IPS-18c (cell line): ENCODE results near the gene CLEC2D.
"Not testable (repeated sequence)": the region's sequence is repeated elsewhere in the genome, so short reads cannot be mapped to it uniquely, and the experiment has no call there.

ENCODE experiments used
- H3K4me3 ChIP-seq: 2 replicates; pipeline ENCODE4 v1.7.0; 2013; ENCODE audit warnings: low read depth, mild to moderate bottlenecking, low read length, moderate library complexity; ENCODE audit not compliant: insufficient read depth
- H3K9me3 ChIP-seq: one replicate; pipeline ENCODE4 v1.6.1; 2013; ENCODE audit warnings: mild to moderate bottlenecking, low read length, moderate library complexity; ENCODE audit not compliant: control insufficient read depth, insufficient read depth

The CLEC2D gene

DNA sequence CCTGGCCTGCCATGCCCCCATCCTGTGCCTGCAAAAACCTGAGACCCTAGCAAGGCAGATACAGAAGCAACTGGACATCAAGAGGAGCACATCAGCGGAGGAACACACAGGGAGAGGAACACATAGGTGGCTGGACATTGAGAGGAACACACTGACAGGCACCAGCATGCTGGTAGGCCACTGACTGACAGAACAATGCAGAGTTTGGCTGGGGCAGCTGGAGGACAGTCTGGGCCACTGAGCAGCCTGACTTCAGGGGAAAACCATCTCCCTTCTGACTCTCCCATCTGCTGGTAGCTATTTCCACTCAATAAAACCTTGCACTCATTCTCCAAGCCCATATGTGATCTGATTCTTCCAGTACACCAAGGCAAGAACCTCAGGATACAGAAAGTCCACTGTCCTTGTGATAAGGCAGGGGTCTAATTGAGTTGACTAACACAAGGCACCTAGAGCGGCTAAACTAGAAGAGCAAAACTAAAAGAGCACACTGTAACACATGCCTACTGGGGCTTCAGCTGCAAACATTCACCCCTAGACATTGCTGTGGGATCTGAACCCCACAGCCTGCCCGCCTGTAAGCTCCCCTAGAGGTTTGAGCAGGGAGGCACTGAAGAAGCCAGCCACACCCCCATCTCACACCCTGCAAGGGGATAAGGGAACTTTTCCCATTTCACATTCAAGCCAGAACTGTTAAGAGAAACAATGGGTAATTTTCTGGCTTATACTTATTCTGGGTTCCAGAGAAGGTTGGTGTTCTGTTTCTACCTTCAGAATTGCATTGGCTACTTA is 41.3 kb downstream of the CLEC2D start:
- Histone ChIP-seq H3K9me3 (no peaks in the 10 kb centered on the region), H3K4me3 (no peak overlapping the region)

DNA sequence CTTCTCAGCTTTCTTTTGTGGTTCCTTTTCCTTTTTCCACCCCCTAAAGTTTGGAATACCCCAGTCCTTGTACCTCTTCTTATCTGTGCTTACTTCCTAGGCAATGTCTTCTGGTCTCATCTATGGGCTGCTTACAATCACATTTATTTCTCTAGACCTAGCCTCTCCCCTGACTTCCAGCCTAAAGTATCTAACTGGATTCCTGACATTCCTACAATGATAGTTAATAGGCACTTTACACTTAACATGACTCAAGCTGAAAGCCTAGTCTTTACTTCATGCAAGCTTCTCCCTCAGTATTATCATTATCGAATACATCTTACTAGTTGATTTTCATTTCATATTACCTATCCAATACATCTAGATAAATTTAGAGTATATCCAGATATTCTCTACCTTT is 42.2 kb downstream of the CLEC2D start:
- no peak overlapping the region for H3K4me3 ChIP-seq
- H3K9me3 ChIP-seq: no peaks in the 10 kb centered on the region

- H3K9me3 ChIP-seq, H3K4me3 ChIP-seq: not testable (repeated sequence)
Measured at GRCh38 chr12:9713032-9713558, 43.6 kb downstream of the CLEC2D start.

GRCh38 chr12:9717070-9717925 is 47.8 kb downstream of the CLEC2D start:
- Histone ChIP-seq H3K4me3 (no peak overlapping the region), H3K9me3 (no peaks in the 10 kb centered on the region)

GRCh38 chr12:9718968-9719367 is 49.5 kb downstream of the CLEC2D start:
- no peak overlapping the region for H3K4me3 ChIP-seq
- H3K9me3 ChIP-seq: no peaks in the 10 kb centered on the region

GRCh38 chr12:9719790-9720189 is 50.3 kb downstream of the CLEC2D start:
- no peak overlapping the region for H3K4me3 ChIP-seq

DNA sequence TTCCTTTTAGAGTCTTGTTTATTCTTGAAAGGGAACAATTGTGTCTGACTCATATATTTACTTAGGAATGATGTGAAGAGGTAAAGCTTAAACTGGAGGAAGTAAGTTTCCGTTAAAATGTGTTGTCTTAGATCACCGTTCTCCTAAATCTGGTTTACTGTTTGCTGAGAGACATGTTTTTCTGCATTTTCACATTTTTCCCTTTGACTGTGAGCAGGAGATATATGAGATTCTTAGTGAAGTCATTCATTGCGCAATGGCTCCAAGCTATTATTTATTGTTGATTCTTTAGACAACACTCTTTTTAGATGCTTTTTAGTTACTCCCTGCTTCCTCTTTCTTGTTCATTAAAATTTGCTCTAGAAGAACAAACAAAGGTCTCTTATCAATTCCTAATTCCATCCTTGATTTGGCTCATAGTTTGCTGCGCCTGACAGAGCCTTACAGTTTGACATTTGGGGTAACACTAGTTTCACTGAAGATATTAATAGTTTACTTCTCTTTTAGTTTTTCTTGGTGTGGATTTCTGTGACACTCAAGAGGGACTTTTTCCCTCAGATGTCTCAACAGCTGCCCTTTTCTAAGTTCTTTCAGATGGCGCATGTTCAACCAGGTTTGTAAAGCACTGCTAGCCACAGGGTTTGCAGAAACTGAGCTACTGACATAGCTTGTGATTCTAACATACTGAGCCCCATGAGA is 52.0 kb downstream of the CLEC2D start:
- Histone ChIP-seq H3K9me3 (no peaks in the 10 kb centered on the region), H3K4me3 (no peak overlapping the region)

More at GRCh38 chr12:9719790-9720189, 50.3 kb downstream of the CLEC2D start:
- H3K9me3 ChIP-seq: no peaks in the 10 kb centered on the region

GRCh38 chr12:9724023-9724422 is 54.5 kb downstream of the CLEC2D start:
- no peak overlapping the region for H3K4me3 ChIP-seq

DNA sequence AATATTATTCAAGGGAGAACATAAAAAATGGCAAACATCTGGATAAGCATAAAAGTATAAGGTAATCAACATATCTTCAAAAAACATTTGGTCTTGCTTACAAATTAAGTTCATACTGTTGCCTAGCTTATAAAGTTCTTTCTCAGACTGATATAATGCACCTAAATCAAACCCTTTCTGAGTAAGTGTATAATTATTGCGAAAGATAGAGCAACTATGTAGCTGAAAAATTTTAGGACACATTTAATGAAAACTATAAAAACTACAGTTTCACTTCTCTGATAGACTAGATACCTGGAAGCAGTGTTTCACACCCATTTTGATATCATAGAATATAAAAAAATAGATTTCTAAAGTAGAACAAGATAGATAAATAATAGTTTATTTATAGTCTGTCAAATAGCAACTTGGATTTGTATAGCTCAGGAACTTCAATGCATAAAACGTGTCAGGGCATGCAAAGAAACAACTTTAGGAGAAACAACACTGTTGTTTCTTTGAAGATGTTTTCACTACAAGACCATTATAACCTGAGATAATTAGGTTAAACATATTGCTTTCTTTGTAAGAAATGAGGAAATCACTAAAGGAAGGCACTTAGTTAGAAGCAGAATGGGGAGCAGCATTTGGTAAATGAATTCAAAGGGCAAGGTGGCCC is 55.8 kb downstream of the CLEC2D start:
- Histone ChIP-seq H3K9me3 (no peaks in the 10 kb centered on the region), H3K4me3 (no peak overlapping the region)

More at GRCh38 chr12:9724023-9724422, 54.5 kb downstream of the CLEC2D start:
- no peaks in the 10 kb centered on the region for H3K9me3 ChIP-seq

- no peaks in the 10 kb centered on the region for H3K9me3 ChIP-seq
Measured at GRCh38 chr12:9727813-9728212, 58.3 kb downstream of the CLEC2D start.

GRCh38 chr12:9729082-9729481 is 59.6 kb downstream of the CLEC2D start:
- no peaks in the 10 kb centered on the region for H3K9me3 ChIP-seq
- H3K4me3 ChIP-seq: no peak overlapping the region

More at GRCh38 chr12:9727813-9728212, 58.3 kb downstream of the CLEC2D start:
- H3K4me3 ChIP-seq: no peak overlapping the region

DNA sequence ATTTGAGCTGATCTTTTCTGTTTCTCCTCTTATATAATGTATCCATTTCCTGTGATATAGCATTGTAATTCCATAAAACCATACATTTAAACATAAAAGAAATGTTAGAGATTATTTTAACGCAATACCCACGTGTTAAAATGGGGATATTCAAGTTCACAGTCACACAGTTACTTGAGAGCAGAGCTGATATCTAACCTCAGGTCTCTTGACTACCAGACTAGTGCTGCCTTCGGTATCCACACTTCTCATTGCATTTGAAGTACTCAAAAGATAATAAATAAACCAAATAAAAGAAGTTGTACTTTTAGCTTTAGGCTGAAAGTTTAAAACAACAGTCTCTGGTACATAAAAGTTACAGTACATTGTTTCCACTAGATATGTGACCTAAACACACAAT is 60.5 kb downstream of the CLEC2D start:
- Histone ChIP-seq H3K4me3 (no peak overlapping the region), H3K9me3 (no peaks in the 10 kb centered on the region)

- Histone ChIP-seq H3K9me3 (no peaks in the 10 kb centered on the region), H3K4me3 (no peak overlapping the region)
Measured at GRCh38 chr12:9730591-9730990, 61.1 kb downstream of the CLEC2D start.

DNA sequence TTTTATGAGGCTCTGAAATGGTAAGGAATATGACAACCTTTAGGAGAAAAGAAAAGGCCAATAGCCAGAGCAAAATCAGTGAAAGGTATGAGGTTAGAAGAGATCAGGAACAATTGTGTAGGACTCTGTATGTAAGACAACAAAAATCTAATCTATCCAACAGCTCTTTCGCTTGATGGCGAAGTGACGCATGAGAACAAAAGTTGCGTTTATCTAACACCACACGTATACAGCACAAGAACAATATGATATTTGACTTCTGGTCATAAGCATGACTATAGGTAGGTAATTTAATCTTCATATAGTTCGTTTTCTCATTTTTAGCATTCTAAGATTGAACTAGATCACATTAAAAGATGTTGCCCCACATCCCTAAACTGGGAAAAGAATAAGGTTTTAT is 61.9 kb downstream of the CLEC2D start:
- no peaks in the 10 kb centered on the region for H3K9me3 ChIP-seq
- H3K4me3 ChIP-seq: no peak overlapping the region

- Histone ChIP-seq H3K4me3 (no peak overlapping the region), H3K9me3 (no peaks in the 10 kb centered on the region)
Measured at GRCh38 chr12:9731797-9732196, 62.3 kb downstream of the CLEC2D start.

- no peaks in the 10 kb centered on the region for H3K9me3 ChIP-seq
Measured at GRCh38 chr12:9732921-9733461, 63.5 kb downstream of the CLEC2D start, which contains the start of gene CLECL1. Gene CLECL1, minus strand, starts transcription at chr12:9733097.

GRCh38 chr12:9735601-9736000 is 66.1 kb downstream of the CLEC2D start:
- no peaks in the 10 kb centered on the region for H3K9me3 ChIP-seq
- no peak overlapping the region for H3K4me3 ChIP-seq

More at GRCh38 chr12:9732921-9733461, 63.5 kb downstream of the CLEC2D start, which contains the start of gene CLECL1:
- H3K4me3 ChIP-seq: no peak within 1 kb of the TSS
